OCI-LY3 (cell line): Measurements from ENCODE around the gene TTC17.

ENCODE experiments used
- H2AFZ ChIP-seq: fragments of 200-600, 300-600 bp; shearing (Covaris generic); 2 replicates; pipeline ENCODE4 v1.6.0; 2014; ENCODE audit warnings: antibody characterized with exemption, low read depth, low read length
- H3K27ac ChIP-seq: fragments of 200-600, 300-600 bp; sonication (generic); 2 replicates; pipeline ENCODE4 v1.5.1; 2014; ENCODE audit warnings: mild to moderate bottlenecking, low read length, moderate library complexity, mixed read lengths
- H3K27me3 ChIP-seq: fragments of 200-600, 300-600 bp; sonication (generic); 2 replicates; pipeline ENCODE4 v1.6.1; 2014; ENCODE audit warnings: low read depth, low read length, mixed read lengths
- H3K36me3 ChIP-seq: fragments of 200-600, 300-600 bp; sonication (generic); replicated peaks from 2 replicates; pipeline ENCODE3; 2014; ENCODE audit warnings: low read depth, low read length, mixed read lengths
- H3K4me1 ChIP-seq: fragments of 300-600, 200-600 bp; sonication (generic); 2 replicates; pipeline ENCODE4 v1.6.1; 2014; ENCODE audit warnings: low read length, mixed read lengths
- H3K4me2 ChIP-seq: fragments of 200-600, 300-600 bp; sonication (generic); 2 replicates; pipeline ENCODE4 v1.6.1; 2014; ENCODE audit warnings: low read length, mixed read lengths
- H3K4me3 ChIP-seq: fragments of 300-600, 200-600 bp; sonication (generic); 2 replicates; pipeline ENCODE4 v1.5.1; 2014; ENCODE audit warnings: antibody characterized with exemption, mild to moderate bottlenecking, low read length, moderate library complexity
- H3K79me2 ChIP-seq: fragments of 300-600, 200-600 bp; shearing (Covaris generic); 2 replicates; pipeline ENCODE4 v1.6.1; 2014; ENCODE audit warnings: mild to moderate bottlenecking, low read length, mixed read lengths
- H3K9ac ChIP-seq: fragments of 300-600, 200-600 bp; shearing (Covaris generic); 2 replicates; pipeline ENCODE4 v1.6.0; 2014; ENCODE audit warnings: mild to moderate bottlenecking, low read length, moderate library complexity
- H3K9me3 ChIP-seq: fragments of 200-600, 300-600 bp; shearing (Covaris generic); 2 replicates; pipeline ENCODE4 v1.6.1; 2014; ENCODE audit warnings: low read length, mixed read lengths; ENCODE audit not compliant: insufficient read depth
- H4K20me1 ChIP-seq: fragments of 200-600, 300-600 bp; sonication (generic); 2 replicates; pipeline ENCODE4 v1.6.1; 2016; ENCODE audit warnings: low read length, mixed read lengths; ENCODE audit not compliant: insufficient read depth
- CTCF ChIP-seq: fragments of 200-600, 300-600 bp; sonication (generic); IDR thresholded peaks from 2 replicates; pipeline ENCODE4 v1.5.1; 2014; ENCODE audit warnings: antibody characterized with exemption, low read length, low read depth
- EZH2phosphoT487 ChIP-seq: fragments of 200-600 bp; shearing (Covaris generic); IDR thresholded peaks from 2 replicates; pipeline ENCODE4 v1.6.1; 2018; ENCODE audit warnings: antibody characterized with exemption, mixed run types, low read depth

Gene TTC17

GRCh38 chr11:43358801-43359421 lies at the start of gene TTC17:
TTC17 (plus strand) TSS chr11:43358920; CDS start chr11:43358955, 35 bp downstream.
- Histone ChIP-seq H3K27ac (peak within 1 kb of the TSS; percentile 89), H4K20me1 (peaks cover 34% of the 10 kb centered on the region), H3K4me3 (peak within 1 kb of the TSS; percentile 88), H3K4me1 (peaks cover 18% of the 10 kb centered on the region), H2AFZ (peak within 1 kb of the TSS; percentile 87), H3K9ac (peak within 1 kb of the TSS; percentile 96), H3K79me2 (peaks cover 54% of the 10 kb centered on the region), H3K27me3 (no peaks in the 10 kb centered on the region), H3K9me3 (no peaks in the 10 kb centered on the region), H3K4me2 (peak within 1 kb of the TSS; percentile 89), H3K36me3 (peaks cover 10% of the 10 kb centered on the region)
- no peak for TF ChIP-seq EZH2phosphoT487
- no peak for TF ChIP-seq CTCF

GRCh38 chr11:43311791-43312607 lies 46.7 kb upstream of the TTC17 start, which contains the start of gene API5:
API5 (plus strand) TSS chr11:43311996; CDS start chr11:43312128, 132 bp downstream.
- H3K4me3 ChIP-seq = peak within 1 kb of the TSS; percentile 93
- peak within 1 kb of the TSS; percentile 56 for H3K27ac ChIP-seq
- H3K9me3 ChIP-seq = no peaks in the 10 kb centered on the region
- no peaks in the 10 kb centered on the region for H3K36me3 ChIP-seq
- H3K4me1 ChIP-seq = peaks cover 19% of the 10 kb centered on the region
- H4K20me1 ChIP-seq = peaks cover 34% of the 10 kb centered on the region
- H2AFZ ChIP-seq = peak within 1 kb of the TSS; percentile 99
- peak within 1 kb of the TSS; percentile 95 for H3K9ac ChIP-seq
- H3K4me2 ChIP-seq = peak within 1 kb of the TSS; percentile 90
- TF ChIP-seq CTCF = peak; percentile 66
- no peak for TF ChIP-seq EZH2phosphoT487
- H3K79me2 ChIP-seq = peaks cover 53% of the 10 kb centered on the region
- H3K27me3 ChIP-seq = no peaks in the 10 kb centered on the region

- H2AFZ ChIP-seq = no peak overlapping the region
- no peak overlapping the region for H3K4me3 ChIP-seq
- H3K4me1 ChIP-seq = peaks cover 19% of the 10 kb centered on the region
- H3K27me3 ChIP-seq = no peaks in the 10 kb centered on the region
- no peak overlapping the region for H3K9ac ChIP-seq
- H3K79me2 ChIP-seq = peaks cover 85% of the 10 kb centered on the region
- H4K20me1 ChIP-seq = peaks cover 35% of the 10 kb centered on the region
- peaks cover 16% of the 10 kb centered on the region for H3K36me3 ChIP-seq
- TF ChIP-seq EZH2phosphoT487 (no peak), CTCF (no peak)
- H3K27ac ChIP-seq = no peak overlapping the region
- H3K9me3 ChIP-seq = no peaks in the 10 kb centered on the region
- no peak overlapping the region for H3K4me2 ChIP-seq
Observed at GRCh38 chr11:43315966-43316365, 42.8 kb upstream of the TTC17 start.

- no peaks in the 10 kb centered on the region for H3K9me3 ChIP-seq
- H3K9ac ChIP-seq = no peak overlapping the region
- H2AFZ ChIP-seq = no peak overlapping the region
- H3K4me2 ChIP-seq = no peak overlapping the region
- peaks cover 35% of the 10 kb centered on the region for H4K20me1 ChIP-seq
- TF ChIP-seq EZH2phosphoT487 (no peak), CTCF (no peak)
- peaks cover 85% of the 10 kb centered on the region for H3K79me2 ChIP-seq
- H3K4me3 ChIP-seq = no peak overlapping the region
- no peak overlapping the region for H3K27ac ChIP-seq
- no peaks in the 10 kb centered on the region for H3K27me3 ChIP-seq
- H3K4me1 ChIP-seq = peaks cover 19% of the 10 kb centered on the region
- peaks cover 21% of the 10 kb centered on the region for H3K36me3 ChIP-seq
Observed at GRCh38 chr11:43316451-43316850, 42.3 kb upstream of the TTC17 start.
